K562 (cell line): ENCODE data around the gene FAM177B. TPM values are rescaled to one million over a fixed set of nuclear protein-coding genes. Genes with fewer than 3 reads are reported as not detected.

Experiments used
- BHLHE40 ChIP-seq: IDR thresholded peaks from 2 replicates; pipeline ENCODE4 v1.6.1; 2011; ENCODE audit warnings: low read length, improper control_type of control experiment
- CBX2 ChIP-seq: fragments of 200-600 bp; sonication (generic); IDR thresholded peaks from one replicate; pipeline ENCODE4 v1.6.1; 2012; ENCODE audit warnings: mild to moderate bottlenecking, low read length, inconsistent platforms; ENCODE audit not compliant: insufficient read depth, poor library complexity, severe bottlenecking
- CREB1 ChIP-seq, 2 experiments: sonication (generic) in 1 of 2; formaldehyde crosslinking in 1 of 2; IDR thresholded peaks; 2 replicates each; pipeline versions ENCODE4 v1.6.1 to v1.8.0; 2012 to 2022; ENCODE audit warnings: inconsistent platforms in 1 of 2, mild to moderate bottlenecking in 1 of 2, missing genetic modification reagents in 1 of 2, moderate library complexity in 1 of 2
- FOXA3 ChIP-seq, 2 experiments: fragments of 450-650 bp in 1 of 2; sonication (generic) in 1 of 2; formaldehyde crosslinking; IDR thresholded peaks in 1 of 2; conservative IDR thresholded peaks in 1 of 2; 2 replicates each; pipeline versions ENCODE4 v1.4.0 to v1.8.0; 2020 to 2022; ENCODE audit warnings: mild to moderate bottlenecking in 2 of 2, missing genetic modification reagents in 1 of 2
- HNRNPL ChIP-seq: fragments of 200-400 bp; formaldehyde crosslinking; IDR thresholded peaks from 2 replicates; pipeline ENCODE4 v1.6.1; 2017; ENCODE audit warnings: low read depth, mild to moderate bottlenecking, low read length
- IFI16 ChIP-seq: fragments of 250-450 bp; sonication (Bioruptor Pico); IDR thresholded peaks from 2 replicates; pipeline ENCODE4 v2.1.2; 2022; ENCODE audit warnings: mild to moderate bottlenecking, inconsistent platforms
- MAFF ChIP-seq: IDR thresholded peaks from 2 replicates; pipeline ENCODE4 v1.6.1; 2012; ENCODE audit warnings: low read length, improper control_type of control experiment
- MYNN ChIP-seq, 2 experiments: sonication (generic); formaldehyde crosslinking in 1 of 2; IDR thresholded peaks; 2 replicates each; pipeline versions ENCODE4 v1.5.0 to v1.6.1; 2016 to 2020; ENCODE audit warnings: antibody characterized with exemption in 1 of 2, missing genetic modification reagents in 1 of 2
- NR1H2 ChIP-seq: sonication (generic); formaldehyde crosslinking; IDR thresholded peaks from 2 replicates; pipeline ENCODE4 v1.4.0; 2020; ENCODE audit warnings: mild to moderate bottlenecking, missing genetic modification reagents
- RFX7 ChIP-seq: fragments of 250-450 bp; sonication (Bioruptor Pico); IDR thresholded peaks from 2 replicates; pipeline ENCODE4 v1.5.1; 2021; ENCODE audit warnings: mild to moderate bottlenecking
- RNF2 ChIP-seq: sonication (generic); IDR thresholded peaks from 2 replicates; pipeline ENCODE4 v1.6.1; 2016
- SAP30 ChIP-seq: fragments of 200-600 bp; sonication (generic); IDR thresholded peaks from 2 replicates; pipeline ENCODE4 v1.6.1; 2012; ENCODE audit warnings: borderline replicate concordance, low read depth, mild to moderate bottlenecking, moderate library complexity, low read length, control low read depth, inconsistent platforms; ENCODE audit not compliant: insufficient read depth, poor library complexity, severe bottlenecking
- SMARCA4 ChIP-seq: fragments of 450-650 bp; IDR thresholded peaks from 2 replicates; pipeline ENCODE4 v1.6.1; 2016
- SRF ChIP-seq, 2 experiments: fragments of 250-450, 450-650 bp in 1 of 2; sonication (Bioruptor Pico) in 1 of 2; sonication (generic) in 1 of 2; formaldehyde crosslinking; IDR thresholded peaks; 2 replicates each; pipeline versions ENCODE4 v1.5.0 to v1.5.1; 2020 to 2022; ENCODE audit warnings: mild to moderate bottlenecking in 1 of 2, missing genetic modification reagents in 1 of 2
- ZKSCAN8 ChIP-seq: fragments of 200-800 bp; sonication (Bioruptor generic); IDR thresholded peaks from 2 replicates; pipeline ENCODE4 v1.6.1; 2016; ENCODE audit warnings: missing genetic modification characterization, missing compliant biosample characterization
- polyA plus RNA-seq, 8 experiments: library from polyadenylated mRNA; depleted of rRNA in 4 of 8; stranded (reverse) in 5 of 8; unstranded in 3 of 8; fragments of >200 nt; fragmentation: Nextera tagmentation in 2 of 8; fragmentation: Illumina TruSeq in 1 of 8; extraction: Ambion mirVana in 2 of 8; extraction: Trizol in 1 of 8; gene quantifications; 2 replicates each; pipeline versions ENCODE4 v1.2.1 to v1.2.3, GENCODE V29; 2011 to 2014; ENCODE audit warnings: inconsistent platforms in 1 of 8, missing spikeins in 1 of 8
- total RNA-seq, 7 experiments: library from RNA; depleted of rRNA in 6 of 7; stranded (reverse); fragments of >200 nt in 6 of 7; fragmentation: Illumina TruSeq in 2 of 7; extraction: Trizol in 2 of 7; gene quantifications; 2 replicates each; pipeline versions ENCODE4 v1.2.1 to v1.2.3, GENCODE V29; 2011 to 2021; ENCODE audit warnings: low replicate concordance in 1 of 7
- TF ChIP-seq, protein P1 (sequence below): sonication (generic); formaldehyde crosslinking; IDR thresholded peaks from 2 replicates; pipeline ENCODE4 v1.8.1; 2022; ENCODE audit warnings: missing genetic modification reagents
- TF ChIP-seq, protein P2 (sequence below): fragments of 200-600 bp; sonication (generic); IDR thresholded peaks from one replicate; pipeline ENCODE4 v1.6.1; 2012; ENCODE audit warnings: mild to moderate bottlenecking, low read depth, low read length, inconsistent platforms

FAM177B gene
- total and polyA plus RNA-seq, 9 of the 15 experiments (the other 6 are each of a cell fraction or from before 2014, with no cell fraction given), result not detected

DNA sequence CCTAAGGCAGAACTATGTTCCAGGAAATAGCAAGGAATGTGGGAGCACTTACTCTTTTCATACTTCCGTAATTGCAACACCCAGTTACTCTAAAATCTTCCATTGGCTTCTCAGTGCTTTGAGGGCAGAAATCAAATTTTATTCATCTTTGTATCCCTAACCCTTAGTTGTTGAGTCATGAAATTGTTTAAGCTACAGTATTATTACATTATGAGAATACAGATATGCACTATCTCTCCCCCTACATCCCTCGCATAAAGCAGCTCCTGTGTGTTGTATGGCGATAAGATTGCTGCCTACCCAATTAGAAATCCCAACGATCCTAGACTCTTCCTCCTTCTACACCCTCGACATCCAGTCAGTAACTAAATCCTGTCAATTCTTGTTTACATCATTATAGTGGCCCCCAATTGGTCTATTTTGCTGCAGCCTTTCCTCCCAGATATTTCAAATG, 27.3 kb upstream of the FAM177B start (continued):
- TF ChIP-seq, protein P1, sequence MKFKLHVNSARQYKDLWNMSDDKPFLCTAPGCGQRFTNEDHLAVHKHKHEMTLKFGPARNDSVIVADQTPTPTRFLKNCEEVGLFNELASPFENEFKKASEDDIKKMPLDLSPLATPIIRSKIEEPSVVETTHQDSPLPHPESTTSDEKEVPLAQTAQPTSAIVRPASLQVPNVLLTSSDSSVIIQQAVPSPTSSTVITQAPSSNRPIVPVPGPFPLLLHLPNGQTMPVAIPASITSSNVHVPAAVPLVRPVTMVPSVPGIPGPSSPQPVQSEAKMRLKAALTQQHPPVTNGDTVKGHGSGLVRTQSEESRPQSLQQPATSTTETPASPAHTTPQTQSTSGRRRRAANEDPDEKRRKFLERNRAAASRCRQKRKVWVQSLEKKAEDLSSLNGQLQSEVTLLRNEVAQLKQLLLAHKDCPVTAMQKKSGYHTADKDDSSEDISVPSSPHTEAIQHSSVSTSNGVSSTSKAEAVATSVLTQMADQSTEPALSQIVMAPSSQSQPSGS (CRISPR knock-in tag), result no peak
- TF ChIP-seq SRF (CRISPR knock-in tag; IDR thresholded peaks at IDR 0.05) (no peak), MYNN (IDR thresholded peaks at IDR 0.05) (no peak), MYNN (CRISPR knock-in tag; IDR thresholded peaks at IDR 0.05) (no peak), MAFF (peak; percentile 52; the same call in 1 of the 2 replicates), NR1H2 (CRISPR knock-in tag) (no peak), ZKSCAN8 (CRISPR knock-in tag) (no peak), FOXA3 (CRISPR knock-in tag; conservative IDR thresholded peaks at IDR 0.05 in 1 of 2, IDR thresholded peaks at IDR 0.05 in 1 of 2) (no peak), SAP30 (no peak), RFX7 (CRISPR knock-in tag) (no peak), HNRNPL (no peak), CBX2 (no peak), CREB1 (IDR thresholded peaks at IDR 0.05) (peak; percentile 40; the same call in 1 of the 2 replicates), CREB1 (CRISPR knock-in tag; IDR thresholded peaks at IDR 0.05) (no peak), RNF2 (no peak), IFI16 (CRISPR knock-in tag) (no peak), SMARCA4 (peak; percentile 85), BHLHE40 (no peak)
- TF ChIP-seq, protein P2, sequence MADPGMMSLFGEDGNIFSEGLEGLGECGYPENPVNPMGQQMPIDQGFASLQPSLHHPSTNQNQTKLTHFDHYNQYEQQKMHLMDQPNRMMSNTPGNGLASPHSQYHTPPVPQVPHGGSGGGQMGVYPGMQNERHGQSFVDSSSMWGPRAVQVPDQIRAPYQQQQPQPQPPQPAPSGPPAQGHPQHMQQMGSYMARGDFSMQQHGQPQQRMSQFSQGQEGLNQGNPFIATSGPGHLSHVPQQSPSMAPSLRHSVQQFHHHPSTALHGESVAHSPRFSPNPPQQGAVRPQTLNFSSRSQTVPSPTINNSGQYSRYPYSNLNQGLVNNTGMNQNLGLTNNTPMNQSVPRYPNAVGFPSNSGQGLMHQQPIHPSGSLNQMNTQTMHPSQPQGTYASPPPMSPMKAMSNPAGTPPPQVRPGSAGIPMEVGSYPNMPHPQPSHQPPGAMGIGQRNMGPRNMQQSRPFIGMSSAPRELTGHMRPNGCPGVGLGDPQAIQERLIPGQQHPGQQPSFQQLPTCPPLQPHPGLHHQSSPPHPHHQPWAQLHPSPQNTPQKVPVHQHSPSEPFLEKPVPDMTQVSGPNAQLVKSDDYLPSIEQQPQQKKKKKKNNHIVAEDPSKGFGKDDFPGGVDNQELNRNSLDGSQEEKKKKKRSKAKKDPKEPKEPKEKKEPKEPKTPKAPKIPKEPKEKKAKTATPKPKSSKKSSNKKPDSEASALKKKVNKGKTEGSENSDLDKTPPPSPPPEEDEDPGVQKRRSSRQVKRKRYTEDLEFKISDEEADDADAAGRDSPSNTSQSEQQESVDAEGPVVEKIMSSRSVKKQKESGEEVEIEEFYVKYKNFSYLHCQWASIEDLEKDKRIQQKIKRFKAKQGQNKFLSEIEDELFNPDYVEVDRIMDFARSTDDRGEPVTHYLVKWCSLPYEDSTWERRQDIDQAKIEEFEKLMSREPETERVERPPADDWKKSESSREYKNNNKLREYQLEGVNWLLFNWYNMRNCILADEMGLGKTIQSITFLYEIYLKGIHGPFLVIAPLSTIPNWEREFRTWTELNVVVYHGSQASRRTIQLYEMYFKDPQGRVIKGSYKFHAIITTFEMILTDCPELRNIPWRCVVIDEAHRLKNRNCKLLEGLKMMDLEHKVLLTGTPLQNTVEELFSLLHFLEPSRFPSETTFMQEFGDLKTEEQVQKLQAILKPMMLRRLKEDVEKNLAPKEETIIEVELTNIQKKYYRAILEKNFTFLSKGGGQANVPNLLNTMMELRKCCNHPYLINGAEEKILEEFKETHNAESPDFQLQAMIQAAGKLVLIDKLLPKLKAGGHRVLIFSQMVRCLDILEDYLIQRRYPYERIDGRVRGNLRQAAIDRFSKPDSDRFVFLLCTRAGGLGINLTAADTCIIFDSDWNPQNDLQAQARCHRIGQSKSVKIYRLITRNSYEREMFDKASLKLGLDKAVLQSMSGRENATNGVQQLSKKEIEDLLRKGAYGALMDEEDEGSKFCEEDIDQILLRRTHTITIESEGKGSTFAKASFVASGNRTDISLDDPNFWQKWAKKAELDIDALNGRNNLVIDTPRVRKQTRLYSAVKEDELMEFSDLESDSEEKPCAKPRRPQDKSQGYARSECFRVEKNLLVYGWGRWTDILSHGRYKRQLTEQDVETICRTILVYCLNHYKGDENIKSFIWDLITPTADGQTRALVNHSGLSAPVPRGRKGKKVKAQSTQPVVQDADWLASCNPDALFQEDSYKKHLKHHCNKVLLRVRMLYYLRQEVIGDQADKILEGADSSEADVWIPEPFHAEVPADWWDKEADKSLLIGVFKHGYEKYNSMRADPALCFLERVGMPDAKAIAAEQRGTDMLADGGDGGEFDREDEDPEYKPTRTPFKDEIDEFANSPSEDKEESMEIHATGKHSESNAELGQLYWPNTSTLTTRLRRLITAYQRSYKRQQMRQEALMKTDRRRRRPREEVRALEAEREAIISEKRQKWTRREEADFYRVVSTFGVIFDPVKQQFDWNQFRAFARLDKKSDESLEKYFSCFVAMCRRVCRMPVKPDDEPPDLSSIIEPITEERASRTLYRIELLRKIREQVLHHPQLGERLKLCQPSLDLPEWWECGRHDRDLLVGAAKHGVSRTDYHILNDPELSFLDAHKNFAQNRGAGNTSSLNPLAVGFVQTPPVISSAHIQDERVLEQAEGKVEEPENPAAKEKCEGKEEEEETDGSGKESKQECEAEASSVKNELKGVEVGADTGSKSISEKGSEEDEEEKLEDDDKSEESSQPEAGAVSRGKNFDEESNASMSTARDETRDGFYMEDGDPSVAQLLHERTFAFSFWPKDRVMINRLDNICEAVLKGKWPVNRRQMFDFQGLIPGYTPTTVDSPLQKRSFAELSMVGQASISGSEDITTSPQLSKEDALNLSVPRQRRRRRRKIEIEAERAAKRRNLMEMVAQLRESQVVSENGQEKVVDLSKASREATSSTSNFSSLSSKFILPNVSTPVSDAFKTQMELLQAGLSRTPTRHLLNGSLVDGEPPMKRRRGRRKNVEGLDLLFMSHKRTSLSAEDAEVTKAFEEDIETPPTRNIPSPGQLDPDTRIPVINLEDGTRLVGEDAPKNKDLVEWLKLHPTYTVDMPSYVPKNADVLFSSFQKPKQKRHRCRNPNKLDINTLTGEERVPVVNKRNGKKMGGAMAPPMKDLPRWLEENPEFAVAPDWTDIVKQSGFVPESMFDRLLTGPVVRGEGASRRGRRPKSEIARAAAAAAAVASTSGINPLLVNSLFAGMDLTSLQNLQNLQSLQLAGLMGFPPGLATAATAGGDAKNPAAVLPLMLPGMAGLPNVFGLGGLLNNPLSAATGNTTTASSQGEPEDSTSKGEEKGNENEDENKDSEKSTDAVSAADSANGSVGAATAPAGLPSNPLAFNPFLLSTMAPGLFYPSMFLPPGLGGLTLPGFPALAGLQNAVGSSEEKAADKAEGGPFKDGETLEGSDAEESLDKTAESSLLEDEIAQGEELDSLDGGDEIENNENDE, result no peak
